GM19328 (cell line): ENCODE measurements around the gene MAPKAPK2.

ENCODE experiments used
- ATAC-seq: cut with Tn5 transposase; IDR thresholded peaks from one replicate; pipeline ENCODE4 v1.9.1; 2021; ENCODE audit warnings: mild to moderate bottlenecking, moderate library complexity; ENCODE audit not compliant: unreplicated experiment

Gene MAPKAPK2

GRCh38 chr1:206702260-206702659 is 17.6 kb downstream of the MAPKAPK2 start:
- no peak for ATAC-seq

GRCh38 chr1:206702803-206703202 is 18.1 kb downstream of the MAPKAPK2 start:
- ATAC-seq = no peak

- ATAC-seq = no peak
Observed at GRCh38 chr1:206703661-206704060, 19.0 kb downstream of the MAPKAPK2 start.

GRCh38 chr1:206704226-206704625 is 19.5 kb downstream of the MAPKAPK2 start:
- no peak for ATAC-seq

- no peak for ATAC-seq
Observed at GRCh38 chr1:206705191-206705590, 20.5 kb downstream of the MAPKAPK2 start.

- no peak for ATAC-seq
Observed at GRCh38 chr1:206705726-206706297, 21.1 kb downstream of the MAPKAPK2 start.

GRCh38 chr1:206706298-206706791 is 21.6 kb downstream of the MAPKAPK2 start:
- no peak for ATAC-seq

- no peak for ATAC-seq
Observed at GRCh38 chr1:206706806-206707366, 22.2 kb downstream of the MAPKAPK2 start.

- peak; percentile 45 for ATAC-seq
Observed at GRCh38 chr1:206708058-206708457, 23.4 kb downstream of the MAPKAPK2 start.

GRCh38 chr1:206708882-206709281 is 24.2 kb downstream of the MAPKAPK2 start:
- ATAC-seq = no peak

- no peak for ATAC-seq
Observed at GRCh38 chr1:206709322-206709721, 24.6 kb downstream of the MAPKAPK2 start.

GRCh38 chr1:206709772-206710459 is 25.2 kb downstream of the MAPKAPK2 start:
- no peak for ATAC-seq

GRCh38 chr1:206710460-206710823 is 25.7 kb downstream of the MAPKAPK2 start:
- ATAC-seq = no peak

GRCh38 chr1:206713070-206713469 is 28.4 kb downstream of the MAPKAPK2 start:
- ATAC-seq = no peak

- no peak for ATAC-seq
Observed at GRCh38 chr1:206713910-206714312, 29.2 kb downstream of the MAPKAPK2 start.

GRCh38 chr1:206714331-206715058 is 29.8 kb downstream of the MAPKAPK2 start:
- no peak for ATAC-seq

GRCh38 chr1:206715120-206715519 is 30.4 kb downstream of the MAPKAPK2 start:
- no peak for ATAC-seq

- ATAC-seq = no peak
Observed at GRCh38 chr1:206715552-206716158, 30.9 kb downstream of the MAPKAPK2 start.

GRCh38 chr1:206716159-206716869 is 31.6 kb downstream of the MAPKAPK2 start:
- no peak for ATAC-seq

GRCh38 chr1:206716870-206717673 is 32.4 kb downstream of the MAPKAPK2 start:
- ATAC-seq = peak; percentile 53
